CD4-positive, alpha-beta T cell treated with Interleukin-15 for 1 hour (primary cell): Measurements from ENCODE around the gene ADAM10.
A peak's percentile ranks its signal among the peaks of the same experiment; 100 is the strongest.

Source experiments
- DNase-seq: peaks from one replicate; pipeline ENCODE4 v3.0.0-alpha.2; 2020

The ADAM10 gene

GRCh38 chr15:58755956-58756355 lies 6.4 kb upstream of the ADAM10 start:
- DNase-seq = no peak

GRCh38 chr15:58755350-58755749 lies 5.8 kb upstream of the ADAM10 start:
- no peak for DNase-seq

- no peak for DNase-seq
Measured at GRCh38 chr15:58752716-58753115, 3.2 kb upstream of the ADAM10 start.

GRCh38 chr15:58748852-58749531 lies 515 bp downstream of the ADAM10 start:
- DNase-seq = peak; percentile 32

GRCh38 chr15:58748040-58748851 lies 1.3 kb downstream of the ADAM10 start:
- no peak for DNase-seq

GRCh38 chr15:58746174-58746573 lies 3.3 kb downstream of the ADAM10 start:
- DNase-seq = no peak

GRCh38 chr15:58742819-58743502 lies 6.5 kb downstream of the ADAM10 start:
- no peak for DNase-seq

GRCh38 chr15:58742022-58742813 lies 7.3 kb downstream of the ADAM10 start:
- DNase-seq = no peak

- no peak for DNase-seq
Measured at GRCh38 chr15:58741032-58741431, 8.5 kb downstream of the ADAM10 start.

GRCh38 chr15:58740436-58740835 lies 9.1 kb downstream of the ADAM10 start:
- no peak for DNase-seq

- no peak for DNase-seq
Measured at GRCh38 chr15:58738046-58738707, 11.3 kb downstream of the ADAM10 start.

- no peak for DNase-seq
Measured at GRCh38 chr15:58737298-58737697, 12.2 kb downstream of the ADAM10 start.

- DNase-seq = no peak
Measured at GRCh38 chr15:58736018-58736643, 13.4 kb downstream of the ADAM10 start.

GRCh38 chr15:58734859-58735258 lies 14.6 kb downstream of the ADAM10 start:
- DNase-seq = no peak

GRCh38 chr15:58732625-58733363 lies 16.7 kb downstream of the ADAM10 start:
- no peak for DNase-seq

GRCh38 chr15:58731756-58732535 lies 17.6 kb downstream of the ADAM10 start:
- no peak for DNase-seq

GRCh38 chr15:58726867-58727266 lies 22.6 kb downstream of the ADAM10 start:
- no peak for DNase-seq

- no peak for DNase-seq
Measured at GRCh38 chr15:58724466-58724865, 25.0 kb downstream of the ADAM10 start.

GRCh38 chr15:58717357-58717756 lies 32.1 kb downstream of the ADAM10 start:
- DNase-seq = no peak

- no peak for DNase-seq
Measured at GRCh38 chr15:58716027-58716426, 33.5 kb downstream of the ADAM10 start.
